ENCODE results near the gene TYROBP.
"Not testable (repeated sequence)": the region's sequence is repeated elsewhere in the genome, so short reads cannot be mapped to it uniquely, and the experiment has no call there.

TYROBP gene

GRCh38 chr19:35874392-35874930 is 33.6 kb downstream of the TYROBP start:
- no peak for DNase-seq (ENCODE audit: extremely low read depth in 1 of 2, low read depth in 1 of 2)

- DNase-seq (ENCODE audit: extremely low read depth in 1 of 2, low read depth in 1 of 2) = no peak
Measured at GRCh38 chr19:35872180-35872579, 35.9 kb downstream of the TYROBP start.

- no peak for DNase-seq (ENCODE audit: extremely low read depth in 1 of 2, low read depth in 1 of 2)
Measured at GRCh38 chr19:35871611-35872010, 36.5 kb downstream of the TYROBP start.

GRCh38 chr19:35870798-35871197 is 37.3 kb downstream of the TYROBP start:
- DNase-seq (ENCODE audit: extremely low read depth in 1 of 2, low read depth in 1 of 2) = no peak

GRCh38 chr19:35870124-35870736 is 37.9 kb downstream of the TYROBP start:
- DNase-seq (ENCODE audit: extremely low read depth in 1 of 2, low read depth in 1 of 2) = not testable (repeated sequence)

- DNase-seq (ENCODE audit: extremely low read depth in 1 of 2, low read depth in 1 of 2) = peak; percentile 45 to 58
Measured at GRCh38 chr19:35869327-35870123, 38.6 kb downstream of the TYROBP start.

- no peak for DNase-seq (ENCODE audit: extremely low read depth in 1 of 2, low read depth in 1 of 2)
Measured at GRCh38 chr19:35868823-35869326, 39.2 kb downstream of the TYROBP start.

GRCh38 chr19:35868172-35868822 is 39.8 kb downstream of the TYROBP start, which contains the start of gene APLP1:
Gene APLP1 (plus strand): TSS chr19:35868574. CDS start chr19:35868637, 63 bp downstream.
- peak in 1 of 2 donors; percentile 53 for DNase-seq (ENCODE audit: extremely low read depth in 1 of 2, low read depth in 1 of 2)

- no peak for DNase-seq (ENCODE audit: extremely low read depth in 1 of 2, low read depth in 1 of 2)
Measured at GRCh38 chr19:35863018-35863417, 45.1 kb downstream of the TYROBP start.

- DNase-seq (ENCODE audit: extremely low read depth in 1 of 2, low read depth in 1 of 2) = no peak
Measured at GRCh38 chr19:35862528-35862927, 45.6 kb downstream of the TYROBP start.

GRCh38 chr19:35861640-35862160 is 46.4 kb downstream of the TYROBP start:
- no peak for DNase-seq (ENCODE audit: extremely low read depth in 1 of 2, low read depth in 1 of 2)

- no peak for DNase-seq (ENCODE audit: extremely low read depth in 1 of 2, low read depth in 1 of 2)
Measured at GRCh38 chr19:35860818-35861639, 47.1 kb downstream of the TYROBP start.

- DNase-seq (ENCODE audit: extremely low read depth in 1 of 2, low read depth in 1 of 2) = no peak
Measured at GRCh38 chr19:35860436-35860817, 47.7 kb downstream of the TYROBP start.

GRCh38 chr19:35859414-35859813 is 48.7 kb downstream of the TYROBP start:
- DNase-seq (ENCODE audit: extremely low read depth in 1 of 2, low read depth in 1 of 2) = no peak

GRCh38 chr19:35858311-35858710 is 49.8 kb downstream of the TYROBP start:
- no peak for DNase-seq (ENCODE audit: extremely low read depth in 1 of 2, low read depth in 1 of 2)

- DNase-seq (ENCODE audit: extremely low read depth in 1 of 2, low read depth in 1 of 2) = no peak
Measured at GRCh38 chr19:35856546-35857149, 51.4 kb downstream of the TYROBP start, which contains the start of gene KIRREL2. Gene KIRREL2 (plus strand): TSS chr19:35856911. CDS start chr19:35857120, 209 bp downstream.
